Stimulated activated CD8-positive, alpha-beta memory T cell treated with anti-CD3 and anti-CD28 coated beads, Interleukin-12 subunit alpha, Interleukin-12 subunit beta, amount 100 ng/mL, for 1 hour (primary cell): Measurements from ENCODE around the gene MBD3L1.

Experiments
- DNase-seq: peaks from one replicate; pipeline ENCODE4 v3.0.0-alpha.2; 2020; ENCODE audit warnings: low read depth

MBD3L1 gene

DNA sequence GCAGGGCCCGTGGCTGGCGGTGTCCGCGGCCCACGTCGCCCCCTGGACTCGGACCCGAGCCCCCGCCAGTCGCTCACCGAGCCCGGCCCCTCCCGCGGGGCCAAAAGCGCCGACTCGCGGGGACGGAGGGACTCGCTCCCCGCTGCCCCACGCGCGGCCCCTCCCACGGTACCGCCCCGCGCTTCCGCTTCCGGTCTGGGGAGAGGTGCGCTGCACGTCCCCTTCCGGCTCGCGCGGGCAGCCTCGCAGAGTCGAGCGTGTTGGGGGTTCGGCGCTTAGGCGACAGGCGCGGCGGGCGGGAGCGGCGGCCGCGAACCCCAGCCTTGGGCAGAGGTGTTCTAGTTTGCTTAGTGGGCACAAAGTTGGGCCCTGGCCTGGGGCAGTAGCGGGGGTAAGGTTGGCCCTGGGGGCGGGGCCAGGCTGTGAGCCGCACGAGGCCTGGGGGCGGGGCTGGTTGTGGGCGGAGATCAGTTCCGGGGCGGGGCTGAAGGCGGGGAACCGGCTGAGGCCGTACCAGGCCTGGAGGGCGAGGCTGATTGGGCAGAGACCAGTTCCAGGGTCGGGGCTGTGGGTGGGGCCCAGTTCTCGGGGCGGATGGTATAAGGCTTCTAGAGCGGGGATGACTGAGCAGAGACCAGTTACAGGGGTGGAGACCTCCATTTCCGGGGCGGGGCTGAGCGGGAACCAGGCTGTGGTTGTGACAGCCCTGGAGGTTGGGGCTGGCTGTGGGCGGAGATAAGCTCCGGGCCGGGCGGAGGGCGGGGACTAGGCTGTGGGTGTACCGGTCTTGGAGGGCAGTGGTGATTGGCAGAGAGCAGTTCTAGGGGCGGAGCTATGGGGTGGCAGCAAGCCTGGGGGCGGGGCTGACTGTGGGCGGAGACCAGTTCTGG is at the start of gene MBD3L1, which contains the start of gene ZNF558:
Gene MBD3L1, plus strand, starts transcription at position 246 of the 890 bp plus-strand sequence. CDS start 10,302 bp downstream, outside the sequence.
Gene ZNF558, minus strand, starts transcription at position 173 of the 890 bp plus-strand sequence. CDS start 9,645 bp downstream, outside the sequence.
- peak; percentile 96 for DNase-seq

DNA sequence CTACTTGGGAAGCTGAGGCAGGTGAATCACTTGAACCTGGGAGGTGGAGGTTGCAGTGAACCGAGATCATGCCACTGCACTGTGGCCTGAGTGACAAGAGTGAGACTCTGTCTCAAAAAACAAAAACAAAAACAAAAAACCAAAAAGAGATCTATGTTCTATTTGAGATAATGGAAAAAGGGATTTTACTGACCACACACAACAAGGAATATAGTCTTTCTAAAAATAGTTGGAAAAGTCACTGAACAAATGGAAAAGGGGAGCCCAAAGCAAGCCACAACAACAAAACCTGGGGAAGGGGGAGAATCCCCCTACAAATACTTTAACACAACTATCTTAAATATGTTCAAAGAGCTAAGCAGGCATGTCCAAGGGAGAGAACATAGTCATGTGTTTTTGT is 37.4 kb upstream of the MBD3L1 start:
- no peak for DNase-seq

DNA sequence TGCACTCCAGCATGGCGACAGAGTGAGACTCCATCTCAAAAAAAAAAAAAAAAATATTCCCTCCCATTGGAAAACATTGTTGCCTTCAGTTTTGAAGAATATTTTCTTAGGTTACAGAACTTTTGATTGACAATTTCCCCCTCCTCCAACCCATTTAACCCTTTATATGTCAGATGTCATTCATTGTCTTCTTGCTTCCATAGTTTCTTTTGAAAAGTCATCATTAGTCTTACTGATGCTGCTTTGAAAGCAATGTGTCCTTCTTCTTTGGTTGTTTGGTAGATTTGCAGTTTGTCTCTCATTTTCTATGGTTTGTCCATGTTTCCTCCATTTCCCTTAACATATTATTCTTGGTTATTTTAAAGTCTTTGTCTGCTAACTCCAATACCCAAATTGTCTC is 25.5 kb upstream of the MBD3L1 start:
- no peak for DNase-seq

DNA sequence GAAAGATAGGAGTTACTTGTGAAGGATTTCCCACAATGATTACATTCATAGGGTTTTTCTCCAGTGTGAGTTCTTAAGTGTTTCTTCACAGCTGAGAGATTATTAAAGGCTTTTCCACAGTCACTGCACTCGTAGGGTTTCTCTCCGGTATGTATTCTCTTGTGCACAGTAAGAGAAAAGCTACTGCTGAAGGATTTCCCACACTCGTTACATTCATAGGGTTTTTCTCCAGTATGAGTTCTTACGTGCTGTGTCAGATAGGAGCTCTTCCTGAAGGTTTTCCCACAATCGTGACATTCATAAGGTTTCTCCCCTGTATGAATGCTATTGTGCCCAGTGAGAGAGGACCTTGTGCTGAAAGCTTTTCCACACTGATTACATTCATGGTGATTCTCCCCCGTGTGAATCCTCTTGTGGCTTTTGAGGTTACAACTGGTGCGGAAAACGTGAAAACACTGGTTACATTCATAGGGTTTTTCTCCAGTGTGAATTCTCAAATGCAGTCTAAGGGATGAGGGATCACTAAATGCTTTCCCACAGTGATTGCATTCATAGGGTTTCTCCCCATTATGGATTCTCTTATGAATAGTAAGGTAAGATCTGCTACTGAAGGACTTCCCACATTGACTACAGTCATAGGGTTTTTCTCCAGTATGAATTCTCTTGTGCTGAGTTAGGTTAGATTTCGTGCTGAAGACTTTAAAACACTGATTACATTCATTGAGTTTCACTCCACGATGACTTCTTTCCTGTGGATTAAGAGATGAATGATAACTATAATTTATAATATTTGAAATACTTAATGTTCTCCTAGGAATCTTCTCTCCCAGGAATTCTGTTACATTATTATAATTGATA is 20.6 kb upstream of the MBD3L1 start:
- no peak for DNase-seq

DNA sequence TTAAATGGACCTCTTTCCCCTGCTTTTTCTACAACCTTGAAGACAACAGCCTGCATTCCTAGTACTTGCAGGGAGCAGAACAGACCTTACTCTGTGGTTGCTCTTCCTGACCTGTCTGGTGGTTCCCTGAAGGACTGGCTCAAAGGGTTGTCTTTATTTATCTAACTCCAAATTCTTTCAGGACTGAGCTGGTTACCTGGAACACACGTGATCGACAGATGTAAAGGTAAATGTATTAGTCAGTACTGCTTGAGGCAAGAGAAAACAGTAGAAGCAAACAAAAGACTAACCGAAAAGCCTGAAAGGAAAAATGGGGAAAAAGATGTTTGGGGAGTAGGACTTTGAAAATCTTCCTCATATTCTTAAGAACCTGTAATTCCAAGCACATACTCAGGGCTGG is 18.0 kb upstream of the MBD3L1 start:
- DNase-seq = no peak

DNA sequence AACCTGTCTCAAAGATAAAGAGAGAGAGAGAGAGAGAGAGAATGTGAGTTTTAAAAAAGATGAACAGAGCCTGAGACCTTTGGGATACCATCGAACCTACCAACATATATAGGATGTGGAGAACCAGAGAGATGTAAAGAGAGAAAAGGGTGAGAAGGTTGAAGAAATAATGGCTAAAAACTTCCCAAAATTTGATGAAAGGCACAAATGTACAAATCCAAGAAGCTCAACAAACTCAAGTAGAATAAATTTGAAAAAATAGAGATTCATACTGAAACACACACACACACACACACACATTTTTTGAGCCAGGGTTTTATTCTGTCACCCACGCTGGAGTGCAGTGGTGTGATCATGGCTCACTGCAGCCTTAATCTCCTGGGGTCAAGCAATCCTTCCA is 16.4 kb upstream of the MBD3L1 start:
- DNase-seq = no peak

DNA sequence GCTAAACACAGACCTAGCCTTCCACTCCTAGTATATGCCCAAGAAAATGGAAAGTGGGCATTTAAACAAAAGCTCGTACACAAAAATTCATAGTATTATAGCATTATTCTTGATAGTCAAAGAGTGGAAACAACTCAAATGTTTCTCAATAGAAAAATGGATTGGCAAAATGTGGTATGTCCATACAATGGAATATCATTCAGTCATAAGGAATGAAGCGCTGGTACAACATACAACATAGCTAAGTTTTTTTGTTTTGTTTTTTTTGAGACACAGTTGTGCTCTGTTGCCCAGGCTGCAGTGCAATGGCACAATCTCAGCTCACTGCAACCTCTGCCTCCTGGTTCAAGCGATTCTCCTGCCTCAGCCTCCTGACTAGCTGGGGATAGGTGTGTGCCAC is 11.9 kb upstream of the MBD3L1 start:
- DNase-seq = no peak

DNA sequence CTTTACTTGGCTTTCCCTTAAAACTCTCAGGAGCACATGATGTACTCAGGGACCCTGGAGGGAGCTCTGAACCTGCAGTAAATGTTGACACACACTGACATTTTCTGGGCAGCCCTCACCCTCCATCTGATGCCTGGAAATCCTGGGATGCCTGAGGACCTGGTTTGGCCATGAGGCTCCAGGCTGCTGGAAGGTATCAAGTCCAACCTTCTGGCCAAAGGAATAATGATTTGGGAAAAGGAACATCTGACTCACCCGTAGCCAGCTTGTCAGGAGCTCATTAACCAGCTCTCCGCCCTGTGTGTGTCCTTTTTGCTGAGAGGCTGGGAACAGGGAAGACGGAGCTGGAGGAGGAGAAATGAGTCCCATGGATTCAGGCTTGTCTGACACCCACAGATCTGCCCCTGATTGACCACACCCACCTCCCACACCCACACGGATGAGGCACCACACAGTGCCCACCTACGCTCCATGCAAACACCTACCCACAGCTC is 10.4 kb upstream of the MBD3L1 start:
- no peak for DNase-seq

DNA sequence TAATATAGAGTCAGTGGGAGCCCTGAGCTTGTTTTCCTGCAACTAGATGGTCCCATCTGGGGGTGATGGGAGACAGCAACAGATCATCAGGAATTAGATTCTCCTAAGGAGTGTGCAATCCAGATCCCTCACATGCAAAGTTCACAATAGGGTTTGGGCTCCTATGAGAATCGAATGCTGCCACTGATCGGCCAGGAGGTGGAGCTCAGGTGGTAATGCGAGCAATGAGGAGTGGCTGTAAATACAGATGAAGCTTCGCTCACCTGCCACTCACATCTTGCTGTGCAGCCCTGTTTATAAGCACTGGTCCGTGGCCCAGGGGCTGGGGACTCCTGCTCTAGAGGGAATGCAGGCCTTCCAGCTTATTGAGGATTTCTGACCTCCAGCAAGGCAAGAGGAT is 5.8 kb upstream of the MBD3L1 start:
- no peak for DNase-seq

DNA sequence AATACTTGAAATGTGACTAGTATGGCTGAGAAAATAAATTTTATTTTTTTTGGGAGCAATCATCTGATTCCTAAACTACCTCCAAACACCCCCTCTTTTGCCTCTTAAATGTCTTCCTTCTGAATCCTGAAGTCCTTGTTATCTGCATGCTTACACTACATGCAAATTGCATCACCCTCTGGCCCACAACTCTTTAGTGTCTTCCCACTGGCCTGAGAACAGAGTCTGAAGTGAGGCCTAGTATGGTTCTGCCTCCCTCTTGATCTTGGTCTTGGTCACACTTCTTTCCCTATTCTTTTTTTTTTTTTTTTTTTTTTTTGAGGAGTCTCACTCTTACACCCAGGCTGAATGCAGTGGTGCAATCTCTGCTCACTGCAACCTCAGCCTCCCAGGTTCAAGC is 4.9 kb upstream of the MBD3L1 start:
- DNase-seq = no peak

DNA sequence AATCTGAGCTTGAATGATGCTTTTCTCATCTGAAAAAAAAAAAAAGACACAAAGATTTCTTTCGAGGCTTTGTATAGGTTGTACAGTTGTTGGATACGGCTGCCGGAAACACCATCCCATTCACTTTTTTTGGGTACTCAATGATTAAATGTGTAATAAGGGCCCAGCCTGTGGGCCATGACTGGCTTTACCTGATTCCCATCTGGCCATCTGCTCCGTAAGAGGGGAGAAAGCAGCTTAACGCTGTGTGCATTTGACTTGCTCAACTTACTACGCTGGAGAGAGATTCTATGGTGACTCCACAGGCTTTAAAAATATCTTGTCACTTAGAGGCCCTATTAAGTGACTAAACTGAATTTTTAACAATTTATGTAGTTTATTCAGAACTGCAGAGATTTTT is 804 bp upstream of the MBD3L1 start:
- DNase-seq = no peak

DNA sequence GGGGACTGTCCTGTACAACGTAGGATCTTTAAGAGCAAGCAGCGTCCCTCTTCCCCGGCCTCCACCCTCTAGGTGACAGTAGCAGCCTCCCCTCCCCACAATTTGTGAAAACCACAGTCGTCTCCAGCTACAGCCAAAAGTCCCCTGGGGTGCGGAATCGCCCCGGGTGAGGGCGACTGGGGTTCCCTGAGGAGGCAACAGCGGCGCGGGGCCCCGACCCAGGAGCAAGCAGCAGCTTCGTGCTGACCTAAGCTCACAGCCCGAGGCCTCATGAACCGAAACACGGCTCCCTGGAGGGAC is 395 bp upstream of the MBD3L1 start:
- DNase-seq = no peak

DNA sequence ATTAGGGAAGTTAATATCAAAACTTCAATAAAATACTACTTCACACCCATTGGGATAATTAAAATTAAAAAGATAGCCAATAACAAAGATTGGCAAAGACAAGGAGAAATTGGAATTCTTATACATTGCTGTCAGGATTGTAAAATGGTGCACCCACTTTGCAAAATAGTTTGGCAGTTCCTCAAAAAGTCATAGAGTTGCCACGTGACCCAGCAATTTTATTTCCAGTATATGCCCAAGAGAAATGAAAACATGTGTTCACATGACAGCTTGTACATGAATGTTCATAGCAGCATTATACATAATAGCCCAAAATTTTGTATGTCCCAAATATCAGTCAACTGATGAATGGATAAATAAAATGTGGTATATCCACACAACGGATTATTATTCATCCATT is 3.3 kb downstream of the MBD3L1 start:
- no peak for DNase-seq

DNA sequence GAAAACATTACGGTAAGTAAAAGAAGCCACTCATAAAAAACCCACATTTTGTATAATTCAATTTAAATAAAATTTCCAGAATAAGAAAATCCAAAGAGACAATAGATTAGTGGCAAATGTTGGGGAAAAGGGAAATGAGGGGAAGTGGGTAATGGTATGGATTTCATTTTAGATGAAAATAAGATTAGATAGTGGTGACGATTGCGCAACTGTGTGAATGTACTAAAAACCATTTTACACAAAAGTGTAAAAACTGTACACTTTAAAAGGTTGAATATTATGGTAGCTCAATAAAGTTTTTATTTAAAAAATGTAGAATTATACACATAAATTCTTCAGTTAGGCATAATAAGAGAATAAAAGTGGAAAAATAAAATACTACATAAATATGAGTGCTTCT is 3.7 kb downstream of the MBD3L1 start:
- DNase-seq = no peak

DNA sequence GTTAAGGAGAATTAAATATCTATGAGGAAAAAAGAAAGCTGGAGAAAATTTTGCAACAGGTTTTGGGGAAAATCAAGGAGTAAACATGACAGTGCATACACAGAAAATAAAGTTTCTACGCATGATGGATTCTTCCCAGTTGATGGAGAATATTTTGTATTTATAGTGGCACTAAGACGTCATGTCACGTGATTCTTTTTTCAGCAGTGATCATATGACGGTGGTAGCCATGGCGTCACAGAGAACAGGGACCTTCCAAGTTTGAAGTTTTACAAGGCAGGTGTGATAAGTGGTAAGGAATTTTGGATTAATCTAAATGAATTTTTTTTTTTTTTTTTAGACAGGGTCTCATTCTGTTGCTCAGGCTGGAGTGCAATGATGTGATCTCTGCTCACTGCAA is 8.5 kb downstream of the MBD3L1 start:
- no peak for DNase-seq

DNA sequence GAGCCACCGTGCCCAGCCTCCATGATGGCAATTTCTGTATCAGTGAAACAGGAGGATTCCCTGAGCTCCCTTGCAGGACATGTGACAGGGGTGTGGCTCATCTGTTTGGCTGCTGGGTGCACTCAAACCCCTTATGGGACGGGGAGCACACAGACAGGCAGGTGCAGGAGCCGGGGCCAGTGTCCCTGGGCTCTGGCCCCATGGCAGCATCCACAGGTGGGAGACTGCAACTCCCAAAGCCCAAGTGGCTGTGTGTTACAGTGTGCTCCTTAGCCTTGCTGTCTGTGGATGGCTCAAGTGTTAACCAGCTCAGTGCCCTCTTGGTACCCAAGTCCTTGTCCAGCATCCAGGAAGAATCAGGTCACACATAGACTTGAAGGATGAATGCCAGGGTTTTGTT is 14.6 kb downstream of the MBD3L1 start:
- DNase-seq = no peak

DNA sequence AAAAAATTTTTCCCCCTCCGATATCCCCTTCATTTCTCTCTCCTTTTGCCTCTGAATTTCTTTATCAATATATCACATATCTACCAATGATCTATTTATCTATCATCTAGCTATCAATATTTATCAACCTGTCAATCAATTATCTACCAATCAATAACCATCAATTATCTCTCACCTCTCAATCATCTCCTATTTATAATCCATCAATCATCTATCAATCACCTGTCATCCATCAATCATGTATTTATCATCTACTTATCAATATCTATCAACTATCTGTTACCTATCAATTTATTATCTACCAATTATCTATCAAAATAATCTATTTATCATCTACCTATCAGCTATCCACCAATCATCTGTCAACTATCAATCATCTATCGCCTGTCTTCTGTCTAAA is 17.1 kb downstream of the MBD3L1 start:
- no peak for DNase-seq

DNA sequence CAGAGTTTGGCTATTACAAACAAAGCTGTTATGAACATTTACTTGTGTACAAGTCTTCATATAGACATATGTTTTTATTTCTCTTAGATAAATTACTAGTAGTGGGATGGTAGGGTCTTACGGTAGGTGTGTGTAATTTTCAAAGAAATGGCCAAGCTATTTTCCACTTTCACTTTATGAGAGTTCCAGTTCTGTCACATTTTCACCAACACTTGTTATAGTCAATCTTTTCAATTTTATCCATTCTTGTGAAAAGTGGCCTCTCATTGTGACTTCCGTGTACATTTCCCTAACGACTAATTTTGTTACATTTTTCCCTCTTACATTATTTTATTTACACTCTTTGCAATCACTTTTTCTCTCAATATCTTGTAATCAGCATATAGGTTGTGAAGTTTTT is 18.3 kb downstream of the MBD3L1 start:
- no peak for DNase-seq

DNA sequence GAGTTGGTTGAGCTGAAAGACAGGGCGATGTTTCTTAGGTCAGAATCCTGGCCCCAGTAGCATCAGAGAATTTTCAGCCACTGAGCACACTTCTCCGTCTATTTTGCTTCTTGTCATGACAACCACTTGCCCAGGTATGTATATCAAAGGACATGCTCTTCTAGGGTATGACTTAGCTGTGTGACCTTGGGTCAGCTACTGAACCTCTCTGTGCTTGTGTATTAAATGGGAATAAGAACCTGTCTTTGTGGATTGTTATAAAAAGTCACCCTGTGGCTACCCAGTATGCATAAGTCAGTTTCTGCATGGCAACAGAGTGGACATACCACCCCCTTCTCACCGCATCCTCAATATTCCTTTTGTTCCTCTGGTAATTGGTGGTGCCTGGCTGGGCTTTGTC is 26.1 kb downstream of the MBD3L1 start:
- DNase-seq = no peak

DNA sequence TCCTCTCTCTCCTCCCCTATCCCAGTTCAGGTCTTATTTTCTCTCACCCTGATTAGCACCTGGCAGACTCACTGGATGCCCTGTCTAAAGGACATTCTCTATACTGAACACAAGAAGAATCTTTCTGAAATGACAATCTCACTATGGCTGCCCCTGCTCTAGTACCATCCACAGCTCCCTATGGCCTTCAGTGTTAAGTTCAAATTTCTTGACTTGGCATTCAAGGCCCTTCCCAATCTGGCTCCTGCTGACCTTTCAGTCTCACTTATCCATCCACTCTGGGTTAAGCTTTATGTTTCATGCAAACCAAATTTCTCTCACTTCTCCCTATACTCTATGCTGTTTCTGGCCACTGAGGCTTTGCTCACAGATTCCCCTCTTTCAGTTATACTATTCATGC is 34.2 kb downstream of the MBD3L1 start:
- DNase-seq = no peak

DNA sequence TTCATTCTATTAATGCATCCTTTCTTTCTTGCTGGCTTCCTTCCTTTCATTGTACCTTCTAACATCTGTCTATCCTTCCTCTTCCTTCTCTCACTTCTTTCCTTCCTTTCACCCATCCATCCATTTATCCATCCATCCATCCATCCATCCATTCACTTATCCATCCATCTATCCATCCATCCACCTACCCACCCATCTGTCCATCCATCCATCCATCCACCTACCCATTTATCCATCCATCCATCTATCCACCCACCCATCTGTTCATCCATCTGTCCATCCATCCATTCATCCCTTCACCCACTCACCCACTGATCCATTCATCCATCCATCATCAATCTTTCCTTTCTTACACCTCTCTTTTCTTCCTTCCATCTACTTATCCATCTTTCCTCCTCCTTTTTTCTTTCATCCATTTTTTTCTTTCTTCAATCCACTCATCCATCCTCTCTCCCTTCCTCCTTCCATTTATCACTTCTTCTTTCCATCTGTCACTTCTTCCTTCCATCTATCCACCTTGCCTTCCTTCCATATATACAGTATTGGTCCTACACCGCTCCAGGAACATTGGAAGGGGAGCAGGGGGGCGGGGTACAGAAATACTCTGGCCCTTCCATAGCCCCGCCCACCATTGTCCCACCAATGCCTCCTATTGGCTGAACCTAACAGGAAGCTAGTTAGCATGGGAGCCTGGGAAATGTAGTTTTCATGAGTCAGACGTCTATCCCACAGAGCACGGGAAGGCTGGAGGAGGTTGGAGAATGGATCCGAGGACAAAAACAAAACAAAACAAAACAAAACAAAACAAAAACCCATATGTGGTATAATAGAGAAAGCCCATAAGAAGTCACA is 45.9 kb downstream of the MBD3L1 start:
- DNase-seq = no peak

DNA sequence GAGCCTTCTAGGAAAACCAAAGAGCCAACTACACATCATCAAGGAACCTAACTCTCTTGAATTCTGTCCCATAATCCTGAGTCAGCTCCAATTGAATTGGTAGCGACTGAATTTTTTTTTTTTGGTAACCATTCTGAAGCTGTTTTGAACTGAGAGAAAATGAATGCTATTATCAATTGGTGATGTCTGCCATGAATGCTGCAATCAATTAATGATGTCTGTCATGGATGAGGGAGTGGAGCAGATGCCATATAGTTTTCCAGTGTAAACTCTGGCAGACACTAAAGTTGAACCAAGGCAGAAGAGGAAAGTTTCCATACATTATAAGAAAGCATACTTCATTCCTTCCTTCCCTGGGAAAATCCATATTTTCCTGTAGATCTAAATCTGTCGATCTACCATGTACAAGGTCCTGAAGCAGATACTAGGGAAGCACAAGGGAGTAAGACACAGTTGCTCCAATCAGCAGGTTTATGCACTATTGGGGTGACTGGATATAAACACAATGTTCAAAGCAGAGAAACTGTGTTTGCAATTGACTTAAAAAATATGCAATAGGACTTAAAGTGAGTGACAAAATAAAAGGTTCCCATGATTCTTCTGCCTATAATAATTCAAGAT is 48.8 kb downstream of the MBD3L1 start:
- no peak for DNase-seq
